Muscle of arm (tissue), 14 donors: ENCODE results near the gene PTPRU. TPM values are rescaled to one million over a fixed set of nuclear protein-coding genes. Genes with fewer than 3 reads are reported as not detected.
A peak's percentile ranks its signal among the peaks of the same experiment; 100 is the strongest.

Experiments used
- DNase-seq: peaks from one replicate; pipeline ENCODE4 v3.0.0-alpha.2; 2013
- long read RNA-seq, 11 donors: transcript quantifications; one replicate each; lab custom pipeline, GENCODE V29; 2026
- polyA plus RNA-seq, 12 donors: library from polyadenylated mRNA; unstranded; fragments of 120-200 nt; gene quantifications; one replicate each; pipeline ENCODE4 v1.2.1, GENCODE V29; 2013; ENCODE audit not compliant: insufficient read length in 12 of 12

PTPRU gene
- polyA plus RNA-seq = 10 to 100 TPM in 7 of 12 donors, 1 to 10 TPM in 4, not detected in 1; 7.2 to 26.3 (median 12.0) TPM
- long read RNA-seq, donor 1 = 0 reads
- long read RNA-seq, donor 2, partial matches to known transcripts = 0 of 1 reads
- long read RNA-seq, donor 2, other reads (novel, unspliced or antisense) = 0 of 1 reads
- long read RNA-seq, donor 3 = 0 reads
- long read RNA-seq, donor 4 = 0 reads
- long read RNA-seq, donor 5 = 0 reads
- long read RNA-seq, donor 6 = 0 reads
- long read RNA-seq, donor 7, partial matches to known transcripts = 0 of 1 reads
- long read RNA-seq, donor 7, other reads (novel, unspliced or antisense) = 0 of 1 reads
- long read RNA-seq, donor 8, partial matches to known transcripts = 0 of 1 reads
- long read RNA-seq, donor 8, other reads (novel, unspliced or antisense) = 0 of 1 reads
- long read RNA-seq, donor 9, partial matches to known transcripts = 0 of 1 reads
- long read RNA-seq, donor 9, other reads (novel, unspliced or antisense) = 0 of 1 reads
- long read RNA-seq, donor 10, partial matches to known transcripts = 0 of 1 reads
- long read RNA-seq, donor 10, other reads (novel, unspliced or antisense) = 0 of 1 reads
- long read RNA-seq, donor 11 = 0 reads

GRCh38 chr1:29235955-29236711 is at the start of gene PTPRU:
Gene PTPRU (plus strand): TSS chr1:29236522. CDS start chr1:29236645, 123 bp downstream.
- DNase-seq = peak; percentile 67

- no peak for DNase-seq
Measured at GRCh38 chr1:29186707-29187106, 49.6 kb upstream of the PTPRU start.

GRCh38 chr1:29190718-29191117 is 45.6 kb upstream of the PTPRU start:
- DNase-seq = no peak

GRCh38 chr1:29193879-29194455 is 42.4 kb upstream of the PTPRU start:
- DNase-seq = no peak

GRCh38 chr1:29195881-29196291 is 40.4 kb upstream of the PTPRU start:
- DNase-seq = no peak

GRCh38 chr1:29196863-29197589 is 39.3 kb upstream of the PTPRU start:
- DNase-seq = no peak

GRCh38 chr1:29197590-29197924 is 38.8 kb upstream of the PTPRU start:
- DNase-seq = no peak

GRCh38 chr1:29197993-29198392 is 38.3 kb upstream of the PTPRU start:
- no peak for DNase-seq

- DNase-seq = no peak
Measured at GRCh38 chr1:29200906-29201594, 35.3 kb upstream of the PTPRU start.

- DNase-seq = no peak
Measured at GRCh38 chr1:29201595-29202051, 34.7 kb upstream of the PTPRU start.

- peak; percentile 14 for DNase-seq
Measured at GRCh38 chr1:29202053-29202452, 34.3 kb upstream of the PTPRU start.

GRCh38 chr1:29202584-29203340 is 33.6 kb upstream of the PTPRU start:
- peak; percentile 97 for DNase-seq

GRCh38 chr1:29208442-29208841 is 27.9 kb upstream of the PTPRU start:
- DNase-seq = no peak

- no peak for DNase-seq
Measured at GRCh38 chr1:29209173-29209572, 27.1 kb upstream of the PTPRU start.

GRCh38 chr1:29210278-29211085 is 25.8 kb upstream of the PTPRU start:
- DNase-seq = no peak

- no peak for DNase-seq
Measured at GRCh38 chr1:29211086-29212030, 25.0 kb upstream of the PTPRU start.

GRCh38 chr1:29213055-29213454 is 23.3 kb upstream of the PTPRU start:
- no peak for DNase-seq

- no peak for DNase-seq
Measured at GRCh38 chr1:29217633-29218032, 18.7 kb upstream of the PTPRU start.
